ENCODE results near the gene FAM174A. TPM values are rescaled to one million over a fixed set of nuclear protein-coding genes. Genes with fewer than 3 reads are reported as not detected.
A peak's percentile ranks its signal among the peaks of the same experiment; 100 is the strongest.

Gene FAM174A
- polyA plus RNA-seq, 1 of the 3 experiments (the other 2 are of a cell fraction), result 22.4 TPM

GRCh38 chr5:100550531-100551051, 15.4 kb downstream of the FAM174A start:
- no peaks in the 10 kb centered on the region for H3K9me3 ChIP-seq
- 0 out of 2 replicates have a peak, but pooled peaks have one; percentile 42 for TF ChIP-seq PBX3 (IDR thresholded peaks at IDR 0.05)
- peak; percentile 39; the same call in 1 of the 2 replicates for TF ChIP-seq MEF2A (IDR thresholded peaks at IDR 0.05; ENCODE audit: borderline replicate concordance, low read depth)
- TF ChIP-seq NFIC (IDR thresholded peaks at IDR 0.05; ENCODE audit: borderline replicate concordance), result no peak
- no peak overlapping the region for H3K4me3 ChIP-seq (ENCODE audit: low read depth in 2 of 2, low read length in 1 of 2)
- H3K36me3 ChIP-seq (replicated peaks in 1 of 2; ENCODE audit: control insufficient read depth in 1 of 2, insufficient read depth in 2 of 2, low read length in 1 of 2), result peaks cover 0 to 2% of the 10 kb centered on the region in 2 experiments
- DNase-seq, result no peak
- H3K27me3 ChIP-seq (ENCODE audit: insufficient read depth), result no peaks in the 10 kb centered on the region
- H3K9me2 ChIP-seq, result no peaks in the 10 kb centered on the region
- no peaks in the 10 kb centered on the region; a peak in 2 of 4 replicates for H3K4me1 ChIP-seq (ENCODE audit: control insufficient read depth in 1 of 2, insufficient read depth in 2 of 2, low read depth in 1 of 2, low read length in 1 of 2)
- CTCF ChIA-PET, result interaction anchor here (1.0 kb wide), 1 partner anchor 9 kb away, joined by 3 read pairs; no protein-coding TSS in a partner anchor
- no peaks in the 10 kb centered on the region for H3K79me2 ChIP-seq (ENCODE audit: insufficient read depth)
- no peak overlapping the region for H3K9ac ChIP-seq
- H3K27ac ChIP-seq (ENCODE audit: low read depth in 2 of 2, low read length in 1 of 2), result peak overlapping the region in 1 of 2 experiments; percentile 32; a peak in 2 of 4 replicates
- 63% methylated on average over 1 of the region's 1 CpG for WGBS (ENCODE audit: low lambda C conversion rate)
- H3F3A ChIP-seq (replicated peaks; ENCODE audit: insufficient read depth), result no peaks in the 10 kb centered on the region
- no peaks in the 10 kb centered on the region for H4K20me1 ChIP-seq (ENCODE audit: insufficient read depth)
- H3K4me2 ChIP-seq, result 0 out of 2 replicates have a peak overlapping the region, but pooled peaks have one; percentile 34
- H2AFZ ChIP-seq (ENCODE audit: low read depth), result no peak overlapping the region
- POLR2A ChIA-PET, result interaction anchor here (1.4 kb wide), 1 partner anchor 15 kb away, joined by 3 read pairs; the partner anchor contains the start of gene FAM174A

GRCh38 chr5:100551183-100551582, 16.0 kb downstream of the FAM174A start:
- no peaks in the 10 kb centered on the region; a peak in 2 of 4 replicates for H3K4me1 ChIP-seq (ENCODE audit: control insufficient read depth in 1 of 2, insufficient read depth in 2 of 2, low read depth in 1 of 2, low read length in 1 of 2)
- POLR2A ChIA-PET, result interaction anchor here (1.4 kb wide), 1 partner anchor 16 kb away, joined by 3 read pairs; the partner anchor contains the start of gene FAM174A

More at GRCh38 chr5:100551183-100551582, 16.0 kb downstream of the FAM174A start:
- TF ChIP-seq SIN3A (IDR thresholded peaks at IDR 0.05; ENCODE audit: borderline replicate concordance, low read depth, low read length), result no peak
- TF ChIP-seq POLR2AphosphoS5 (IDR thresholded peaks at IDR 0.05; ENCODE audit: low read depth, low read length), result no peak
- TF ChIP-seq REST (IDR thresholded peaks at IDR 0.05; ENCODE audit: low read depth, low read length), result no peak
- TF ChIP-seq MAX (IDR thresholded peaks at IDR 0.05; ENCODE audit: low read depth), result no peak
- TF ChIP-seq EZH2phosphoT487 (IDR thresholded peaks at IDR 0.05; ENCODE audit: borderline replicate concordance, low read depth), result no peak
- TF ChIP-seq TEAD4 (IDR thresholded peaks at IDR 0.05; ENCODE audit: borderline replicate concordance, insufficient read depth), result no peak
- TF ChIP-seq YY1 (IDR thresholded peaks at IDR 0.05; ENCODE audit: low read depth), result no peak
- no peak for TF ChIP-seq GABPA (IDR thresholded peaks at IDR 0.05; ENCODE audit: low read depth)
- TF ChIP-seq ZBTB33 (IDR thresholded peaks at IDR 0.05; ENCODE audit: borderline replicate concordance, low read depth), result no peak
- TF ChIP-seq RXRA (IDR thresholded peaks at IDR 0.05; ENCODE audit: borderline replicate concordance, low read depth), result no peak
- no peak for TF ChIP-seq RAD21 (IDR thresholded peaks at IDR 0.05; ENCODE audit: low read length)
- TF ChIP-seq NFIC (IDR thresholded peaks at IDR 0.05; ENCODE audit: borderline replicate concordance), result no peak
- no peak for TF ChIP-seq NRF1 (IDR thresholded peaks at IDR 0.05; ENCODE audit: low read depth, low read length)
- TF ChIP-seq RFX5 (IDR thresholded peaks at IDR 0.05; ENCODE audit: low read length), result no peak
- TF ChIP-seq SMC3 (IDR thresholded peaks at IDR 0.05; ENCODE audit: low read depth, low read length), result no peak
- no peak; the same call in 1 of the 2 replicates for TF ChIP-seq MEF2A (IDR thresholded peaks at IDR 0.05; ENCODE audit: borderline replicate concordance, low read depth)
- TF ChIP-seq CTCF (IDR thresholded peaks at IDR 0.05), result no peak
- DNase-seq, result no peak
- H3K4me2 ChIP-seq, result no peak overlapping the region
- H4K20me1 ChIP-seq (ENCODE audit: insufficient read depth), result no peaks in the 10 kb centered on the region
- H3K9ac ChIP-seq, result no peak overlapping the region
- no peaks in the 10 kb centered on the region for H3K9me3 ChIP-seq
- 89% methylated on average over 1 of the region's 3 CpGs for WGBS (ENCODE audit: low lambda C conversion rate)
- CTCF ChIA-PET, result no interaction called here
- H3K9me2 ChIP-seq, result no peaks in the 10 kb centered on the region
- H3K27ac ChIP-seq (ENCODE audit: low read depth in 2 of 2, low read length in 1 of 2), result peak overlapping the region in 1 of 2 experiments; percentile 32; a peak in 1 of 4 replicates
- H2AFZ ChIP-seq (ENCODE audit: low read depth), result no peak overlapping the region
- peaks cover 0 to 2% of the 10 kb centered on the region in 2 experiments for H3K36me3 ChIP-seq (replicated peaks in 1 of 2; ENCODE audit: control insufficient read depth in 1 of 2, insufficient read depth in 2 of 2, low read length in 1 of 2)
- H3K4me3 ChIP-seq (ENCODE audit: low read depth in 2 of 2, low read length in 1 of 2), result no peak overlapping the region
- H3F3A ChIP-seq (replicated peaks; ENCODE audit: insufficient read depth), result no peaks in the 10 kb centered on the region
- H3K79me2 ChIP-seq (ENCODE audit: insufficient read depth), result peaks cover 5% of the 10 kb centered on the region; the same call in 1 of the 2 replicates
- H3K27me3 ChIP-seq (ENCODE audit: insufficient read depth), result no peaks in the 10 kb centered on the region

All from SK-N-SH (cell line).